Body of pancreas (tissue), 4 donors: ENCODE data around the gene LEFTY1. TPM values are rescaled to one million over a fixed set of nuclear protein-coding genes. Genes with fewer than 3 reads are reported as not detected.

Experiments used
- ATAC-seq: fragments of 150-250 bp; one replicate; pipeline ENCODE4 v1.9.1; 2016
- DNase-seq, 4 donors: peaks; one replicate each; pipeline ENCODE4 v3.0.0-alpha.2; 2019
- H3K27ac ChIP-seq, 4 donors: fragments of 200-600 bp; sonication (generic); 1 replicate in 3 of 4; 2 replicates in 1 of 4; pipeline versions ENCODE4 v1.5.1 to v1.6.1; 2016 to 2019; ENCODE audit warnings: mild to moderate bottlenecking in 1 of 4, mixed read lengths in 1 of 4, moderate library complexity in 1 of 4
- H3K27me3 ChIP-seq, 2 donors: fragments of 200-600 bp; sonication (generic); one replicate each; pipeline ENCODE4 v1.6.0; 2016; ENCODE audit warnings: mild to moderate bottlenecking in 1 of 2
- H3K36me3 ChIP-seq, 2 donors: fragments of 200-600 bp; sonication (generic); replicated peaks in 1 of 2; 2 replicates each; pipeline ENCODE4 v1.5.1; 2016; ENCODE audit warnings: low read depth in 2 of 2; ENCODE audit not compliant: insufficient read depth in 1 of 2
- H3K4me1 ChIP-seq: fragments of 200-600 bp; sonication (generic); one replicate; pipeline ENCODE4 v1.6.0; 2016
- H3K4me3 ChIP-seq, 2 donors: fragments of 200-600 bp; sonication (generic); 1 replicate in 1 of 2; 2 replicates in 1 of 2; pipeline ENCODE4 v1.5.1; 2016 to 2019
- H3K9me3 ChIP-seq, 3 donors: fragments of 200-600 bp; sonication (generic); 1 replicate in 2 of 3; 2 replicates in 1 of 3; pipeline ENCODE4 v1.5.1; 2016
- CTCF ChIP-seq, 7 experiments: fragments of 450-650 bp in 4 of 7; fragments of 200-600 bp in 3 of 7; sonication (generic) in 3 of 7; IDR thresholded peaks; one replicate each; pipeline ENCODE4 v1.5.1; 2016 to 2019; ENCODE audit warnings: antibody characterized with exemption in 7 of 7
- POLR2A ChIP-seq, 3 donors: fragments of 450-650 bp; IDR thresholded peaks; one replicate each; pipeline ENCODE4 v1.6.1; 2016; ENCODE audit warnings: antibody characterized with exemption in 3 of 3, mild to moderate bottlenecking in 2 of 3
- WGBS, 2 donors: methylation state at CpG; one replicate each; pipeline ENCODE4 v1.1.5; 2017; 5-methylcytosine and 5-hydroxymethylcytosine counted together
- intact Hi-C: fragments of 100-400 bp; cut with DNase I; formaldehyde crosslinking; loops from one replicate; pipeline ENCODE4 v1.15.1; 2023
- total RNA-seq, 2 donors: library from RNA; depleted of rRNA; stranded (reverse); fragments of >200 nt; gene quantifications; one replicate each; pipeline ENCODE4 v1.1.0, GENCODE V29; 2016

LEFTY1 gene
- total RNA-seq, 2 donors from 2014 or later = 138 to 153 TPM

DNA sequence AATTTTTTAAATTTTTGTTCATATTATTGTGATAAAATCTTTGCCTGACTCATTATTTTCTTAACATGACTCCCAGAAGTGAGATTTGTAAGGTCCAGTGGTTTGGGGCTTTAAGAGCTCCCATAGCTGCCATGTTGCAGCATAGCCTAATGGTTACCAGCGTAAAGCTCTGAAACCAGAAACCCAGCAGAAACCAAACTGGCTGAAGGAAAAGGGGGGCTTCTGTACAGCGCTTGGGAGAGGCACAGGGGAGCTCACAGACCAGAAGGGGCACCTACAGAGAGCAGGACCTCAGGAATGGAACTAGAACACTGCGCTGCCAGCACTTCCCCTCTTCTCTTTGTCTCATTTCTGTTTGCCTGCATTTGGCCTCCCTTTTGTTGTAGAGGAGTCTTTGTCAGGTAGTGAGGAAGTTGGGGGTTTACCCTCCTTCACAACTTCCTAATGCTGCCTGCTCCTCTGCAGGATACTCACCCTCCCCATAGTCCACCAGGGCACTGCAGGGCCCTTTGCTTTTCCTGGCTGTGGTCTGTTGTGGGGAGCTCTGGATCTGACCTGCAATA is 37.7 kb upstream of the LEFTY1 start:
- DNase-seq = no peak
- H3K36me3 ChIP-seq = no peaks in the 10 kb centered on the region
- intact Hi-C loops = no loop called here
- H3K4me3 ChIP-seq = no peak overlapping the region
- WGBS, 2 donors = 78 to 83% methylated on average over 3 of the region's 3 CpGs
- H3K27me3 ChIP-seq = no peaks in the 10 kb centered on the region
- H3K9me3 ChIP-seq = no peaks in the 10 kb centered on the region
- peaks cover 25% of the 10 kb centered on the region for H3K4me1 ChIP-seq
- ATAC-seq = no peak
- TF ChIP-seq POLR2A (IDR thresholded peaks at IDR 0.05) (no peak), CTCF (IDR thresholded peaks at IDR 0.05) (no peak)
- no peak overlapping the region for H3K27ac ChIP-seq

DNA sequence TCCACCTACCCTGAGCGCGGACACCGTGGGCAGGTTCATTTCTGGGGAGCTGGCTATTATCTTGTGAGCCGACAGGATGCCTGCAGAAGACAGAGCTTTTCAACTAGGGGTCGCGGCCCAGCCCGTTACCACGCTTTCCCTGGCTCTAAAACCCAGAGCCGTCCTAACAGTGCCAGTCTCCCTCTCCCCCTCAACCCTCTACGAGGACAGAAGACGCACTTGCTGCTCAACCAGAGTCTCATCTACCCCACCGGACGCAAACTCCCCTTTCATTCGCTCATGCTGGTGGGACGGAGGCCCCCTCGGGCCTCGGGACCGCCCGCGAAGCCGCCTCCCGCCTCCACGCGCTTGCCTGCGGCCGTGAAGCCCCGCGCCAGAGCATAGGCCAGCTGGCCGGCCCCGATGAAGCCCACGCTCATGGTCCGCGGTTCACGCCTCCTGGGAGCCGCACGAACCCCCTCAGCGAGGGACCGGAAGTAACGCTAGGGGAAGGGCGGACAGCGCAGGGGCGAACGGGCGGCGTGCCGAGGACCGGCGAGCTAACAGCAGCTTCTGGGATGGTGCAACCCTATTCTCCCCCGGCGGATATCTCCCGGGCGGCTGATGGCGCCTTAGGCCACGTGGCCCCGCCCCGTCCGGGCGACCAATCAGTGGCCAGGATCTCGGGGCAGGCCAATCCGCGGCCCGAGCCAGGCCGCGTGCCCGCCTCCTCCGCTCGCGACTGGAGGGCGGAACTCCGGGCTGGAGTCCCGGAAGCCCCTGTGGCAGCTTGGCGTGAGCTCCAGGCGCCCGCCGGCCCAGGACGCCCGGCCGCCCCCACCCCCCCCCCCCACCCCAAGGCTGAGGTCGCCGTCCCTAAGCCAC is 35.0 kb upstream of the LEFTY1 start, which contains the start of gene PYCR2:
Gene PYCR2 (minus strand): TSS at position 559 of the 864 bp plus-strand sequence. CDS start 140 bp downstream, at position 419.
- peak; percentile 93 for ATAC-seq
- Histone ChIP-seq H3K4me3 (peak within 1 kb of the TSS; percentile 87 to 95), H3K4me1 (peaks cover 52% of the 10 kb centered on the region), H3K27me3 (no peaks in the 10 kb centered on the region), H3K9me3 (no peaks in the 10 kb centered on the region), H3K36me3 (no peaks in the 10 kb centered on the region), H3K27ac (peak within 1 kb of the TSS; percentile 88 to 98 (median 96))
- peak; percentile 93 to 96 (median 95) for TF ChIP-seq POLR2A (IDR thresholded peaks at IDR 0.05)
- peak in 1 of 7 experiments; percentile 9 for TF ChIP-seq CTCF (IDR thresholded peaks at IDR 0.05)
- peak; percentile 95 to 97 (median 96) for DNase-seq
- WGBS, 2 donors = 0 to 1% methylated on average over 9 to 73 of the region's 80 CpGs
- intact Hi-C loops = no loop called here

- peak overlapping the region; percentile 87 to 95 for H3K4me3 ChIP-seq
Observed at GRCh38 chr1:225923381-225923691, 34.4 kb upstream of the LEFTY1 start.

More at GRCh38 chr1:225923381-225923691, 34.4 kb upstream of the LEFTY1 start:
- intact Hi-C loops = no loop called here
- TF ChIP-seq CTCF (IDR thresholded peaks at IDR 0.05) (no peak), POLR2A (IDR thresholded peaks at IDR 0.05) (no peak)
- no peak for DNase-seq
- 0 to 5% methylated on average over 8 of the region's 8 CpGs for WGBS, 2 donors
- H3K9me3 ChIP-seq = no peaks in the 10 kb centered on the region
- H3K27me3 ChIP-seq = no peaks in the 10 kb centered on the region
- ATAC-seq = no peak
- no peaks in the 10 kb centered on the region for H3K36me3 ChIP-seq
- H3K4me1 ChIP-seq = peaks cover 56% of the 10 kb centered on the region
- peak overlapping the region; percentile 88 to 98 (median 96) for H3K27ac ChIP-seq
